ENCODE measurements around the gene VAMP8.

The VAMP8 gene

GRCh38 chr2:85534099-85534498 lies 43.3 kb upstream of the VAMP8 start:
- H3K4me3 ChIP-seq (ENCODE audit: low read depth, low read length), result no peak overlapping the region
- TF ChIP-seq CTCF (IDR thresholded peaks at IDR 0.05; ENCODE audit: low read depth, low read length) (no peak), POLR2A (IDR thresholded peaks at IDR 0.05; ENCODE audit: extremely low read depth, insufficient read length) (no peak)
- DNase-seq (ENCODE audit: low read depth), result no peak

- DNase-seq (ENCODE audit: low read depth), result peak; percentile 56
- TF ChIP-seq MAX (IDR thresholded peaks at IDR 0.05; ENCODE audit: low read depth, low read length), result no peak
- no peak for TF ChIP-seq MYC (IDR thresholded peaks at IDR 0.05; ENCODE audit: low read depth, low read length)
- TF ChIP-seq CTCF (IDR thresholded peaks at IDR 0.05; ENCODE audit: low read depth, low read length), result no peak
- no peak for TF ChIP-seq POLR2A (IDR thresholded peaks at IDR 0.05; ENCODE audit: extremely low read depth, insufficient read length)
- H3K4me3 ChIP-seq (ENCODE audit: low read depth, low read length), result no peak overlapping the region
These were observed 42.5 kb upstream of the VAMP8 start for GRCh38 chr2:85534881-85535280.

- no peak for TF ChIP-seq MYC (IDR thresholded peaks at IDR 0.05; ENCODE audit: low read depth, low read length)
- TF ChIP-seq POLR2A (IDR thresholded peaks at IDR 0.05; ENCODE audit: extremely low read depth, insufficient read length), result no peak
- no peak for TF ChIP-seq MAX (IDR thresholded peaks at IDR 0.05; ENCODE audit: low read depth, low read length)
- TF ChIP-seq CTCF (IDR thresholded peaks at IDR 0.05; ENCODE audit: low read depth, low read length), result no peak
- H3K4me3 ChIP-seq (ENCODE audit: low read depth, low read length), result peak overlapping the region; percentile 90
- DNase-seq (ENCODE audit: low read depth), result peak; percentile 35
These were observed 40.9 kb upstream of the VAMP8 start for GRCh38 chr2:85536479-85536878.

GRCh38 chr2:85537600-85538506 lies 39.5 kb upstream of the VAMP8 start:
- TF ChIP-seq CTCF (IDR thresholded peaks at IDR 0.05; ENCODE audit: low read depth, low read length), result peak; percentile 4
- no peak for TF ChIP-seq MAX (IDR thresholded peaks at IDR 0.05; ENCODE audit: low read depth, low read length)
- TF ChIP-seq MYC (IDR thresholded peaks at IDR 0.05; ENCODE audit: low read depth, low read length), result no peak; the same call in 1 of the 2 replicates
- peak; percentile 43 for TF ChIP-seq POLR2A (IDR thresholded peaks at IDR 0.05; ENCODE audit: extremely low read depth, insufficient read length)
- DNase-seq (ENCODE audit: low read depth), result peak; percentile 88
- peak overlapping the region; percentile 90 for H3K4me3 ChIP-seq (ENCODE audit: low read depth, low read length)

- TF ChIP-seq CTCF (IDR thresholded peaks at IDR 0.05; ENCODE audit: low read depth, low read length) (peak; percentile 82), MAX (IDR thresholded peaks at IDR 0.05; ENCODE audit: low read depth, low read length) (peak; percentile 86), MYC (IDR thresholded peaks at IDR 0.05; ENCODE audit: low read depth, low read length) (peak; percentile 98), POLR2A (IDR thresholded peaks at IDR 0.05; ENCODE audit: extremely low read depth, insufficient read length) (peak; percentile 100)
- peak within 1 kb of the TSS; percentile 99 for H3K4me3 ChIP-seq (ENCODE audit: low read depth, low read length)
- DNase-seq (ENCODE audit: low read depth), result peak; percentile 98
These were observed 38.7 kb upstream of the VAMP8 start, which contains the start of gene MAT2A for GRCh38 chr2:85538507-85539360. Gene MAT2A (plus strand): TSS chr2:85539168. CDS start chr2:85539288, 120 bp downstream.
